Measurements from ENCODE around the gene CTRB2.
"Not testable (repeated sequence)": the region's sequence is repeated elsewhere in the genome, so short reads cannot be mapped to it uniquely, and the experiment has no call there.

Gene CTRB2

DNA sequence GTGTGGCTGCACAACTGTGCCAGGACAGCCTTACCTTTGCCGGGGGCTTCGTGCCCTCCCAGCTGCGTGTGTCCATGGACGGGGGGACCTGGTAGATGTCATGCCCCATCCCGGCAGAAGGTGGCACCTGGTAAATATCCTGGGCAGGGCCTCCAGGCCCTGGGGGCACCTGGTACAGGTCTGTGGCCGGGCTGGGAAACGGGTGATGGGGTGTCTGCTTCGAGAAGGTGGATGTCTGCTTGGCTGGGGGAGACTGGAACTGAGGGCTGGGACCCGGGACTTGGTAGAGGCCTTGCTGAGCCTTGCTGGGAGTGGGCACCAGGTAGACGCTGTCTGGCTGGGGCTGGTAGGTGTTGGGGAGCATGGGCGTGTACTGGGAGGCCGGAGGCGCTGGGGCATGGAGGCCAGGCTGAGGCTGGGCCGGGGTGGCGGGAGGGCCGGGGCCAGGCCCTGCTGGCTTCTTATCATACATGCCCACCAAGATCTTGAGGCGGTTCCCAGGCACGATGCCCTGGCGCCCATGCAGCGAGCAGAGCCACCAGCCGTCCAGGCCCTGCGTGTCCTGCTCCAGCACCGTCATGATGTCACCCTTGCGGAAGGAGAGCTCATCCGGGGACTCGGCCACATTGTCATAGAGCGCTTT lies 35.6 kb upstream of the CTRB2 start:
- DNase-seq (ENCODE audit: low spot score): not testable (repeated sequence)

GRCh38 chr16:75241955-75242354 lies 35.0 kb upstream of the CTRB2 start:
- DNase-seq (ENCODE audit: low spot score): no peak

- no peak for DNase-seq (ENCODE audit: low spot score)
These were observed 34.5 kb upstream of the CTRB2 start for GRCh38 chr16:75241412-75241811.

- DNase-seq (ENCODE audit: low spot score): not testable (repeated sequence)
These were observed 33.7 kb upstream of the CTRB2 start for GRCh38 chr16:75240633-75241032.

- no peak for DNase-seq (ENCODE audit: low spot score)
These were observed 32.7 kb upstream of the CTRB2 start for GRCh38 chr16:75239542-75240122.

- no peak for DNase-seq (ENCODE audit: low spot score)
These were observed 32.0 kb upstream of the CTRB2 start for GRCh38 chr16:75238853-75239541.

DNA sequence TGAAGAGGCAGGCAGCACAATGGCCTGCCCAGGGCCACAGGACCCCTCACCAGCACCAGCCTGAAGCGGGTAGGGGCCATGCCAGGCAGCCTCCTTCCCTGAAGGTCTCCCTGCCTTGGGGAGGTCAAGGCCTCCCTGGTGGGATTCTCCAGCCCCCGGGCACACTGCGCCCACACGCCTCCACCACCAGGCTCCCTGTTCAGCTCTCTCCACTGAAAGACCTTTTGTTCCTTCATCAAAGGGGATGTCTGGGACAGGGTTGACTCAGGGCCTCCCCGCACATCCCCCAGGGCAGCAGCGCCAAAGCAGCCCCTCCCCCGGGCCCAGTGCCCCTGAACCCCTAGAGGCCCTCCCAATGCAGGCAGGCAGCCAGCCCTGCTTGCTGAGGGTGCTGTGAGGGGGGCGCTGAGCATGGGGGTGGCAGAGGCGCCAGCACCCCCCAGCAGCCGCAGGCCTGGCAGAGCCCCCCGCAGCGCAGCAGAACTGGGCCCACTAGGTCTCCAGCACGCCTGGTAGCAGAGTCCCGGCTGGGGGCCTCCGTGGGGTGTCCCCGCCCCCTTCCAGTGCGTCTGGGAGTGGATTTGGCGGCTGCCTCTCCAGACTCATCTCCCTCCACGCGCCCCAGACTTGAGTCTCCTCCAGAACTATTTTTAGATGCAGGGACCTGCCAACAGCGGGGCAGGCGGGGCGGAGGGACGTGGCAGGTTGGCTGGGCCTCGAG lies 31.3 kb upstream of the CTRB2 start:
- peak; percentile 88 for DNase-seq (ENCODE audit: low spot score)

GRCh38 chr16:75237398-75238131 lies 30.6 kb upstream of the CTRB2 start:
- DNase-seq (ENCODE audit: low spot score): no peak

DNA sequence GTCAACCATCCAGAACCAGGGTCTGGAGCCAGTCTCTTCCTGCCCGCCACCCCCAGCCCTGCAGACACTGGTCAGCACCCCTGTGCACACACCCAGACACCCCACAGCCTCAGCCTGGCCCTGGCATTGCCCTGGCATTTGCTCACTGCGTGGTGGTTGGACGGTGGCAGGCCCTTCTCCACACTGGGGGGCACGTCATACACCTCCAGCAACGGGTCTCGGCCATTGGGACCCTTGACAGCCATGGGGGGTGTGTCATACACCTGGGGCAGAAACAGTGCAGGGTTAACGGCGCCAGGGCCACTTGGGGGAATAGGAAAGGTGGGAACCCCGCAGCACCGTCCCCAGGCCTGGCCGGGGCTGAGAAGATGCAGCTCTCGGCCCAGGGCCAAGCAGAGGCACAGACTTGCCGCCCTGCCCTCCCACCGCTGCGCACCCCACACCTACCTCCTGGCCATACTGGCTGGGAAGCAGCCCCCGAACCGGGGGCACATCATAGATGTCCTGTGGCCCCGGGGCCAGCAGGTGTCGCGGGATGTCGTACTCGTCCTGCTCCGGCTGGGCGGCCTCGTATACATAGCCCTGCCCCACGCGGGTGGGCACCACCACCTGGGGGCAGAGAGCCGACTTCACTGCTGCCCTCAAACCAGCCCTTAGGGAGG lies 29.9 kb upstream of the CTRB2 start:
- DNase-seq (ENCODE audit: low spot score): peak; percentile 61

DNA sequence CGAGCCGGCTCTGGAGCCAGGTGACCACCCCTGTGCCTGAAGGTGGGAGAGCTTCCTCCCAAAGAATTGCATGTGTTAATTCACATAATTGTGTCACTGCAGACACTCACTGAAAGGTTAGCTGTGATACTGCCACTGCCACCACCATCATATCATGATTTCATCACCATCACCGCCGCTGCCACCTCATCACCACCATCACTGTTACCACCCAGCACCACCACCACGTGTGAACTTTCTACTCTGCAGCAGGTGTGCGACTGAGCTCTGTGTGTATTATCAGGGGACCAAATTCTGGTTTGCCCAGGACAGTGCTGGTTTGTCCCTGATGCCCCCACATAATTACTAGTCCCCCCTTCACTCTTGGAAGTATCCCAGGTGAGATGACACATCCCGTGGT lies 29.3 kb upstream of the CTRB2 start:
- DNase-seq (ENCODE audit: low spot score): no peak

- DNase-seq (ENCODE audit: low spot score): no peak
These were observed 28.8 kb upstream of the CTRB2 start for GRCh38 chr16:75235721-75236193.

GRCh38 chr16:75234856-75235696 lies 28.1 kb upstream of the CTRB2 start:
- no peak for DNase-seq (ENCODE audit: low spot score)

DNA sequence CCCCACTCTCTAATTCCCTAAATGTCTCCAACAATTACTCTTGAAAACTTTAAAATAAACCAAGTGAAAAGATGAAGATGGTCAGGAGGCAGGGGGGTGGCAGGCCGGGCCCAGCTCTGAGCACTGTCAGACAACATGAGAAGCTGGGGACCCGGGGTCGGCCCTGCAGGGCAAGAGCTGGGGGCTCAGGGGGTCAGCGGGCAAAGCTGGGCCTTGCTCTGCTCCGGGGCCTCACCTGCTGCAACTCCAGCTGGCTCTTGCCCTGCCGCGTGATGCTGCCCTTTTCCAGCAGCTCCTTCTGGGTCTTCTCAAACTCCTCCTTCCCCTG lies 26.6 kb upstream of the CTRB2 start:
- no peak for DNase-seq (ENCODE audit: low spot score)

GRCh38 chr16:75231570-75231969 lies 24.6 kb upstream of the CTRB2 start:
- DNase-seq (ENCODE audit: low spot score): no peak

- DNase-seq (ENCODE audit: low spot score): no peak
These were observed 23.6 kb upstream of the CTRB2 start for GRCh38 chr16:75230471-75231110.

- DNase-seq (ENCODE audit: low spot score): no peak
These were observed 22.4 kb upstream of the CTRB2 start for GRCh38 chr16:75229172-75230031.

- DNase-seq (ENCODE audit: low spot score): no peak
These were observed 21.4 kb upstream of the CTRB2 start for GRCh38 chr16:75228143-75228976.

Data from left forelimb (tissue), 1 donor.